Right ventricle myocardium inferior (tissue), 1 donor: ENCODE data around the gene KRTAP29-1. TPM values are rescaled to one million over a fixed set of nuclear protein-coding genes. Genes with fewer than 3 reads are reported as not detected.
"Not testable (repeated sequence)": the region's sequence is repeated elsewhere in the genome, so short reads cannot be mapped to it uniquely, and the experiment has no call there.

Source experiments
- ATAC-seq: fragments of 200-7000 bp; cut with Tn5 transposase; one replicate; pipeline ENCODE4 v1.9.1; 2020; ENCODE audit warnings: mild to moderate bottlenecking, moderate library complexity
- DNase-seq: peaks from one replicate; pipeline ENCODE4 v3.0.0; 2021; ENCODE audit errors: missing footprints
- intact Hi-C: fragments of 100-400 bp; cut with DNase I; formaldehyde crosslinking; loops from one replicate; pipeline ENCODE4 v1.11.0; 2022
- long read RNA-seq: library from polyadenylated mRNA; unstranded; transcript quantifications from one replicate; pipeline ENCODE4 v2.0.0, GENCODE V29; 2021
- total RNA-seq: library from RNA; stranded (reverse); fragmentation: NEBNext Ultra II Directional; extraction: Animal tissue kit (Norgen Biotek cat#: 25700); gene quantifications from one replicate; pipeline ENCODE4 v1.2.1, GENCODE V29; 2021
- donor health status: DM: no; HTN: yes; CAD: no; lungs with severe emphysema.

The KRTAP29-1 gene
- not detected for total RNA-seq
- long read RNA-seq: 0 reads

GRCh38 chr17:41301916-41302901 lies at the start of gene KRTAP29-1:
Gene KRTAP29-1 (minus strand): TSS chr17:41302851. CDS start chr17:41302851, 0 bp downstream.
- intact Hi-C loops: loop anchor here (10.0 kb wide), 1 partner anchor 163 kb away; the partner anchor contains the start of gene KRT32
- DNase-seq (peak; percentile 68), ATAC-seq (peak; percentile 91)

- ATAC-seq (no peak), DNase-seq (no peak)
- intact Hi-C loops: no loop called here
Observed at GRCh38 chr17:41351177-41351576, 48.5 kb upstream of the KRTAP29-1 start.

GRCh38 chr17:41350381-41350878 lies 47.8 kb upstream of the KRTAP29-1 start, which contains the start of gene KRT33A:
Gene KRT33A (minus strand): TSS chr17:41350828. CDS start chr17:41350767, 61 bp downstream.
- ATAC-seq, DNase-seq, intact Hi-C loops: not testable (repeated sequence)

GRCh38 chr17:41347869-41348760 lies 45.5 kb upstream of the KRTAP29-1 start:
- ATAC-seq: no peak
- no peak for DNase-seq
- intact Hi-C loops: no loop called here

- DNase-seq, ATAC-seq, intact Hi-C loops: not testable (repeated sequence)
Observed at GRCh38 chr17:41346421-41346820, 43.8 kb upstream of the KRTAP29-1 start.

GRCh38 chr17:41345992-41346391 lies 43.3 kb upstream of the KRTAP29-1 start:
- intact Hi-C loops: no loop called here
- DNase-seq: no peak
- ATAC-seq: no peak

GRCh38 chr17:41343029-41343428 lies 40.4 kb upstream of the KRTAP29-1 start:
- no peak for DNase-seq
- intact Hi-C loops: no loop called here
- no peak for ATAC-seq

GRCh38 chr17:41340934-41341861 lies 38.5 kb upstream of the KRTAP29-1 start:
- ATAC-seq (no peak), DNase-seq (no peak)
- intact Hi-C loops: no loop called here

GRCh38 chr17:41340494-41340893 lies 37.8 kb upstream of the KRTAP29-1 start:
- no peak for ATAC-seq
- intact Hi-C loops: no loop called here
- DNase-seq: no peak

- intact Hi-C loops: no loop called here
- no peak for ATAC-seq
Observed at GRCh38 chr17:41339571-41340172, 37.0 kb upstream of the KRTAP29-1 start.

GRCh38 chr17:41338961-41339485 lies 36.4 kb upstream of the KRTAP29-1 start:
- ATAC-seq: no peak
- intact Hi-C loops: no loop called here
- DNase-seq: no peak

More at GRCh38 chr17:41339571-41340172, 37.0 kb upstream of the KRTAP29-1 start:
- no peak for DNase-seq

- no peak for DNase-seq
- intact Hi-C loops: no loop called here
- ATAC-seq: no peak
Observed at GRCh38 chr17:41335747-41336146, 33.1 kb upstream of the KRTAP29-1 start.

- ATAC-seq (no peak), DNase-seq (no peak)
- intact Hi-C loops: no loop called here
Observed at GRCh38 chr17:41334385-41335305, 32.0 kb upstream of the KRTAP29-1 start.

- intact Hi-C loops: no loop called here
- DNase-seq (no peak), ATAC-seq (no peak)
Observed at GRCh38 chr17:41333836-41334235, 31.2 kb upstream of the KRTAP29-1 start.

- no peak for ATAC-seq
Observed at GRCh38 chr17:41333098-41333497, 30.4 kb upstream of the KRTAP29-1 start.

GRCh38 chr17:41332239-41332638 lies 29.6 kb upstream of the KRTAP29-1 start:
- DNase-seq (no peak), ATAC-seq (no peak)
- intact Hi-C loops: no loop called here

More at GRCh38 chr17:41333098-41333497, 30.4 kb upstream of the KRTAP29-1 start:
- intact Hi-C loops: no loop called here
- DNase-seq: no peak
